Medulla oblongata (tissue), 1 donor: ENCODE measurements around the gene CDC34.

Experiments used
- DNase-seq: peaks from one replicate; pipeline ENCODE4 v3.0.0-alpha.2; 2015; ENCODE audit errors: extremely low spot score

Gene CDC34

DNA sequence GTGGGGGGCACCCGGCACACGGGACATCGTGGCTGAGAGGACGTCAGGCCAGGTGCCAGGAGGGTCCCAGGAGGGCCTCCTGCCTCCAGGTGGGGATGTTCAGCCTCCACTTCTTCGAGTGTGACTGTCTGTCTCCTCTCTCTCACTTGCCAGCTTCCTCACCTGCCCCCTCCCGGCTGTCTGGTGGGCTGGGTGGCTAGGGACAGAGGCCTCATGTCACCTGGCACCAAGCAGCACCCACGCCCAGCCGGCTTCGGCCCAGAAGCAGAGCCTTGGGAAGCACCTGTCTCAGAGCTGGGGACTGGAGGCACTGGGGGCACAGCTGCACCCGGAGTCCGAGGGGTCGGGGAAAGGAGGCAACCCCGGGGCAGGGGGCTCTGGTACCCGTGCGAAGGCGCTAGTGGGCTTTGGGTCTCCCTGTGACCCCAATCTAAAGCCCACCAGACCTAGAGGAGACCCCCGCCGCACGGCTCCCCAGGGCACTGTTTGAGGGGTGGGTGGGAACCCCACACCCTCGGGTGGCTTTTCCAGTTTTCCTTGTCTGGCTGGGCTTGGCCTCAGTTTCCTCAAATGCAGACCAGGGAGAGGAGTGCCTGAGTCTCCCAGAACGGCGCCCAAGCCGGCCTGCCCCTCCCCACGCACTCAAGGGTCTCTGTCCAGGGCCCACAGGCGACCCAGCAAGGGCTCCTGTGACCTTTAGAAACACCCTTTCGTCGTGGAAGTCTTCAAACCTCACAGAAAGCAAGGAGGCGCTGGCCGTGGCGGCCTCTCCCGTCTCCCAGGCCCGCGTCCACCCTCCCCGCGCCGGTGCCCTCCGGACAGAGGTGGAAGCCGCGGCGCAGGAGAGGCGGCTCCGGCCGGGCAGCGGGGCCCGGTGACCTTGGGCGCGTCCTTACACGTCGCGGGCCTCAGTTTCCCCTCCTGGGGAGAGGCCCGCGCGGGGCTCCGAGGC is 57.5 kb downstream of the CDC34 start:
- DNase-seq = no peak

DNA sequence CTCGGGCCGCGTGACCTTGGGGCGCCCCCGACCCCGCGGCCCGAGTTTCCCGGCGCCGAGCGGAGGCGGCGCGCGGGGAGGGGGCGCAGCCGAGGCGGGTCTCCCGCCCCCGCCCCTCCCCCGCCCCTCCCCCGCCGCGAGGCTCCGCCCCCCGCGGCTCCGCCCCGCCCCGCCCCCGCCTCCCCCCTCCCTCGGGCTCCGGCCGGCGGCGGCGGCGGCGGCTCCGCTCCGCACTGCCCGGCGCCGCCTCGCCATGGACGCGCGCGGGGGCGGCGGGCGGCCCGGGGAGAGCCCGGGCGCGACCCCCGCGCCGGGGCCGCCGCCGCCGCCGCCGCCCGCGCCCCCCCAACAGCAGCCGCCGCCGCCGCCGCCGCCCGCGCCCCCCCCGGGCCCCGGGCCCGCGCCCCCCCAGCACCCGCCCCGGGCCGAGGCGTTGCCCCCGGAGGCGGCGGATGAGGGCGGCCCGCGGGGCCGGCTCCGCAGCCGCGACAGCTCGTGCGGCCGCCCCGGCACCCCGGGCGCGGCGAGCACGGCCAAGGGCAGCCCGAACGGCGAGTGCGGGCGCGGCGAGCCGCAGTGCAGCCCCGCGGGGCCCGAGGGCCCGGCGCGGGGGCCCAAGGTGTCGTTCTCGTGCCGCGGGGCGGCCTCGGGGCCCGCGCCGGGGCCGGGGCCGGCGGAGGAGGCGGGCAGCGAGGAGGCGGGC is 58.3 kb downstream of the CDC34 start, which contains the start of gene HCN2:
Gene HCN2 (plus strand): TSS at position 189 of the 703 bp plus-strand sequence. CDS start 65 bp downstream, at position 254.
- DNase-seq = no peak

DNA sequence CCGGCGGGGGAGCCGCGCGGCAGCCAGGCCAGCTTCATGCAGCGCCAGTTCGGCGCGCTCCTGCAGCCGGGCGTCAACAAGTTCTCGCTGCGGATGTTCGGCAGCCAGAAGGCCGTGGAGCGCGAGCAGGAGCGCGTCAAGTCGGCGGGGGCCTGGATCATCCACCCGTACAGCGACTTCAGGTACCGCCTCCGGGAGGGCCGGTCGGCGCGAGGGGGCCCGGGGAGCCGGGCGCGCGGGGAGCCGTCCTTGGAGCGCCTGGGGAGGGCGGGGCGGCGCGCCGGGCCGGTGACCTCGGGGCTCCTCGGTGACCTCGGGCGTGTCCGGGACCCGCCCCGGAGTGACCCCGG is 58.8 kb downstream of the CDC34 start:
- no peak for DNase-seq

DNA sequence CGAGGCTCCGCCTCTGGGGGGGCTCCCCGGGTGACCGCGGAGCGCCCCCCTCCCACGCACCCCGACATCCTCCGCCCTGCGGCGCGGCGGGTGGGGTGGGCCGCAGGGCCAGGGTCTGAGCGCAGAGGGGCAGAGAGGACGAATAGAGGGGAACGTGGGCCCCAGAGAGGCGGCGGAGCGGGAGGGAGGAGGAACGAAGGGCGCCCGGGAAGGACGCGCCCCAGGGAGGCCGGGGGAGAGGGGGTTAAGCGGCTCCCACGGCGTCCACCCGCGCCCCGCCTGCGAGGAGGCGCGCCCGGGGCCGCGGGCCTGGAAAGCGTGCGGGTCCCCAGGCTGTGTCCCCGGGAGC is 59.2 kb downstream of the CDC34 start:
- no peak for DNase-seq

DNA sequence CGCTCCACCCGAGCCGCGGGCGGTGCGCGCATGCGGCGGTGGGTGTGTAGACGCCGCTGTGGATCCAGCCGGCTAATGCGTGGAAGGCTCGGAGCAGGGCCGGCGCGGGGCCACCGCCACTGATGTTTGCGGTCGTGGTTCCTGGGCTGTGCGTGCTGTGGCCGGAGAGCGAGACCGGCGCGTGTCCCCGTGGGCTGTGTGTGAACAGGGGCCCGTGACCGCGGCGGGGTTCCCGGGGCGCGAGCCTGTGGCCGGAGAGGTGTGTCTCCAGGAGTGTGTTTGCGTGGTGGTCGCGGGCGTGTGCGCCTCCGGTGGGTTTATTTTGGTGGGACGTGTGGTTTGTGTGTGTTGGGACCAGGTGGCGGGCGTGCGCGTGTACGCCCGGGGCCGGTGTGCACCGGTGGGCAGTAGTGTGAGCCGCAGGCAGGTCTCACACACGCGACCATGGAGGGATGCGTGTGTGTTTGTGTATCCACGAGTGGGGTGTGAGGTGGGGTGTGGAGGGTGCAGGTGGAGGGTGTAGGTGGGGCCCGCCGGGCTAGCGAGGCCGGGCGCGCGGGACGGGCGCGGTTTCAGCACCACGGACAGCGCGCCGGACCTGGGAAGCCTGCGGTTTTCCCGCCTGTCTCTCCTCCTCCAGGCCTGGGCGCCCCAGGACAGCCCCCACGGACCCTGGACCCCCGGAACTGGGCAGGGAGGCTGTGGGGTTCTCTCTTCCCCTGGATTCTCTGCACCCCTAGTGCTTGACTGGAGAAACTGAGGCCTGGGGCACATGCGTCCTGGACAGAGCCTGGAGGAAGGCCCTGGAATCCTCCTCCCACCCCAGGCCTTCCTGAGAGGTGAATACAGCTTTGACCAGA is 59.8 kb downstream of the CDC34 start:
- DNase-seq = peak; percentile 33
